Embryonic facial prominence (tissue), 1 donor: ENCODE data around the gene TUBG2.

Experiments used
- DNase-seq: peaks from one replicate; pipeline ENCODE4 v3.0.0-alpha.2; 2016; ENCODE audit errors: extremely low spot score

Gene TUBG2

DNA sequence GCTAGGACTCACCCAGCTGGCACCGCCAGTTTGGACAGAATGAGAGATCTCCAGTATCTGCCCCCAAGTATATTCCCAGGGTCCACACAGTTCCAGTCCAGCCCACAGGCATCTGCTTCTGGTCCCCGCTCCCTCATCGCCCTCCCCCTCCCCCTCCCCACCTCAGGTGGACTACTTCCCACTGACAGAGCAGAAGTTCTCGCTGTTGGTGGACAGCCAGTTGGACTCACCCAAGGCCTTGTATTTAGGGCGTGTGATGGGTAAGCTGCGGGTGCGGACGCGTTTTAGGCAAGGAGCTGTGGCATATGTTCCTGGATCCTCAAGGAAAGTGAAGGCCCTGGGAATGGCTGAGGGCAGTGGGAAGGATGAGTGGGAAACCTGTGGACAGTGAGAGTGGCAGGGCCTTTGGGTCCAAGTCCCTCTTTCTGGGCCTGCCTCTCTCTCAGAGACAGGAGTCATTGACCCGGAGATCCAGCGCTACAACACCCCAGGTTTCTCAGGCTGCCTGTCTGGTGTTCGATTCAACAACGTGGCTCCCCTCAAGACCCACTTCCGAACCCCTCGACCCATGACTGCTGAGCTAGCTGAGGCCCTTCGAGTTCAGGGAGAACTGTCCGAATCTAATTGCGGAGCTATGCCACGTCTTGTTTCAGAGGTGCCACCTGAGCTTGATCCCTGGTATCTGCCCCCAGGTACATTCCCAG, 38.2 kb downstream of the TUBG2 start:
- no peak for DNase-seq

GRCh38 chr17:42698736-42699414, 39.8 kb downstream of the TUBG2 start:
- DNase-seq, result no peak

- DNase-seq, result no peak
These were observed 40.3 kb downstream of the TUBG2 start for GRCh38 chr17:42699415-42699740.

- DNase-seq, result no peak
These were observed 41.7 kb downstream of the TUBG2 start for GRCh38 chr17:42700586-42701289.

- DNase-seq, result no peak
These were observed 43.4 kb downstream of the TUBG2 start for GRCh38 chr17:42702446-42702845.

DNA sequence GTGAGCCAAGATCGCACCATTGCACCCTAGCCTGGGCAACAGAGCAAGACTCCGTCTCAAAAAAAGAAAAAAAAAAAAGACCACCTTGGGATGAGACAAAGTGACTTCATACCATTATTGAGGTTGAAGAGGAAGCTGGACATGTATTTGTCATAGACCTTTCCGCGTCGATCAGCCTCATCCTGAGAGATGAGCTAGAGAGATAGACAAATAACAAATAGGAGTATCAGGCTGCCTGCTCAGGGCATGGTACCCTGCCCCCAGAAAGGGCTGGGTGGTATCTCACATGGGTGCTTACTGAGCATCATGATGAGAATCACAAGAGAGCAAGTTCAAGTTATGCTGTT, 45.4 kb downstream of the TUBG2 start:
- DNase-seq, result no peak

DNA sequence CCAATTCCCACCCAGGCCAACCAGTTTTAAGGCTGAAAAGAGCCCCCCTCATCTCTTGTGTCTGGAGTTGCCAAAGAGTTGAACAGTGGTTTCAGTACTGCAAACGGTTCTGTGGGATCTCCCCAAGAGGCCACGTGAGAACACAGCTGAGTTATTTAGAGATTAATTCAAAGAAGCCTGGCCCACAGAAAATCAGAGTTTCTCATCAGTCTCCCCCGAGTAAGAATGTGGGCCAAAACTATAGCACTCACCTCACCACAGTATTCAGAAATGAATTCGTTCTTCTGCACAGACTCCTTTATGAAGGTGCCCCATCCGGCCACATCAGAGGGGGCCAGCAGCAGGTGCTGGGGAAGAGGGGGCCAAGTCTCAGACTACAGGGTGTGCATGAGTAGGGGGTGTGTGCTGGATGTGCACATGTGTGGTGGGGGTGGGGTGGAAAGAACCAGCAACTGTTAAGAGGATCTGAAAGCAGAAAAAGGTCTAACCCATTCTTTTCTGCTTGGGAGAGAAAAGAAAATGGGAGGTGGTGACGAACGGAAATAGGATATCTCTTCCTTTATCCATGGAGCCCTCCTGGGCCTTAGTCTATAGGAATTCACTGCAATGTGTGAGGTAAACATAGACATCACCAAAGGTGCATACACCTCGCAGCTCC, 45.9 kb downstream of the TUBG2 start:
- no peak for DNase-seq

DNA sequence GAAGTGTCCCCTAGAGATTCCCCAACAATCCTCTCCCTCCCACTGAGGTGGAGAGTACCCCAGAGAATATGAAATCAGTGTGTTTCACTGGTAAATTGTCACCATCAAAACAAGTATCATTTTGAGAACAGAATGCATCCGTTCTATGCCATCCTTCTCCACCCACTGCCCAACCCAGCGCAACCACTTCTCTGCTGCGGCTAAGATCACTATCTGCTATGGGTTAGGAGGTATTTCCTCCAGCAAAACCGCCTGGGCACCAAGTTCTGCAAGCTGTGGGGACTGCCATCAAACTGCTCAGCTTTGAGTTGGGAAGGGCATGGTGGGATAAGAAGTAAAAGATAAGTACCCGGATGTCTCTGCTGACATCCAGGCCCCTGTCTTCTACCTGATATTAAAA, 47.6 kb downstream of the TUBG2 start:
- no peak for DNase-seq

GRCh38 chr17:42708588-42708987, 49.5 kb downstream of the TUBG2 start:
- no peak for DNase-seq

DNA sequence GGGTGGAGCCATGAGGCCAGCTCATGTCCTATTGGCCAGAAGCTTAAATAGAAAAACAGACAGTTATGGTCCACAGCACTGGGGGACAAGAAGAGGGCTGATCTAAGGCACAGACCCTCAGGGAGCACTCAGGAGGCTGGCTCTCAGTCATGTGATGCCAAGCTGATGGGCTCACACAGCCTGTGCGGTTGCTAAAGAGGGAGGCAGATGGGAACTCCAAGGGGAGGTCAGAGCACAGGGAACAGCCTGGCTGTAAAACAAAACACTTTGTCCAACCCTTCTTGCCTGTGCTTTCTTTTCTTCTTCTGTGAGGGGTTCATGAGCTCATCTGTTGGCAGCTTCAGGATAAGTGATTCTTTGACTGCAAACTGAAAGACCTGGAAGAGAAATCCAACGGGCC, 50.5 kb downstream of the TUBG2 start:
- DNase-seq, result no peak
